ELF-1 (cell line): ENCODE measurements around the gene MSANTD3.
"Not testable (repeated sequence)": the region's sequence is repeated elsewhere in the genome, so short reads cannot be mapped to it uniquely, and the experiment has no call there.

ENCODE experiments used
- DNase-seq: peaks from one replicate; pipeline ENCODE4 v3.0.0-alpha.2; 2016; ENCODE audit warnings: low read depth, low spot score

MSANTD3 gene, protein sequence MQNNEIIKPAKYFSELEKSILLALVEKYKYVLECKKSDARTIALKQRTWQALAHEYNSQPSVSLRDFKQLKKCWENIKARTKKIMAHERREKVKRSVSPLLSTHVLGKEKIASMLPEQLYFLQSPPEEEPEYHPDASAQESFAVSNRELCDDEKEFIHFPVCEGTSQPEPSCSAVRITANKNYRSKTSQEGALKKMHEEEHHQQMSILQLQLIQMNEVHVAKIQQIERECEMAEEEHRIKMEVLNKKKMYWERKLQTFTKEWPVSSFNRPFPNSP

DNA sequence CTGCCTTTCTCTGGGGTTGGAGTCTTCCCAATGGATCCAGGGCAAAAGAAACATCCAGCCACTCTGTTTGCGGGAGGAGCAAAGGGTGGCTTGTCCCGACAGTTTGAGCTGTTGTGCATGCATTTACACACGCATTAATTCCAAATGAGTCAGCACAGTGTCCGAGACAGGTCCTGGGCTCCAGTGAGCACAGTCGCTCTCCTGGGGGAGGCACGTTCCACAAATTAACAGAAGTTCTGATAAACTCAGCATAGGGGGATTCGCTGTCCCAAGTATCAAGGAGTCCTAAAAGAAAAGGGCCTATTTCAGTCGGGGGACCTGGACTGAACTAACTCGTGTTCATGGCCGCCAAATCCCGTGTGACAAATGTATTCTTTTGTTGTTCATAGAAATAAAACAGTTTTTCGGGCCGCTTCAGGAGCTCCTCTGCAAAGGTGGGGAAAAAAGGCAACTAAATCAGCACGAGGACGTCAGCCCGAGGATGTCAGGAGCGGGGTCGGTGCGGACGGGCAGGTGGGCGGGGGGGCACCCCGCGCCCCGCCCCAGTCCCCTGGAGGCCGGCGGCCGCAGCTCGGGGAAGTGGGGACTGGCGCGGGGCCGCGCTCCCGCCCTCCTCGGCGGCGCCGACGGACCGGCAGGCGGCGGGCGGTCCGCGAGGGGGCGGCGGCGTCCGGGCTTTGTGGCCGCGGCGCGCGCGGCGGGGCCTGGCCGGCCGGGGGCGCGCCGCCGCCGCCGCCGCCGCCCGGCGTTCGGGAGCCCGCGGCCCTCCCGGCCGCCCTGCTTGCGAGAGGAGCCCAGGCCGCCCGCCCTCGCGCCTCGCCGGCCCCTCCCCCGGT lies at the start of gene MSANTD3:
Gene MSANTD3 (plus strand): TSS at position 614 of the 836 bp plus-strand sequence. CDS start 14,796 bp downstream, outside the sequence.
- DNase-seq, result peak; percentile 68

DNA sequence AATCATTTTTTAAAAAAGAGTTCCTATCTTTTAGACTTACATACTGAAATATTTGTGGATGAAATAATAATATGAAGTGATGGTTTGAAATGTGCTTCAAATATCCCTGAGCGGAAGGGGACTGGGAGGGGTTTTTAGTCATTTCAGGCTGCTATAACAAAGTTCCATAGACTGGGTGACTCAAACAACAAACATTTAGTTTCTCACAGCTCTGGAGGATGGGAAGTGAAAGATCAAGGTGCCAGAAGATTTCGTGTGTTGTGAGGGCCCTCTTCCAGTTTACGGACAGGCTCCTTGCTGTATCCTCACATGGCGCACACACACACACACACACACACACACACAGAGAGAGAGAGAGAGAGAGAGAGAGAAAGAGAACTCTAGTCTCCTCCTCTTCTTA lies 47.1 kb upstream of the MSANTD3 start:
- peak; percentile 23 for DNase-seq

DNA sequence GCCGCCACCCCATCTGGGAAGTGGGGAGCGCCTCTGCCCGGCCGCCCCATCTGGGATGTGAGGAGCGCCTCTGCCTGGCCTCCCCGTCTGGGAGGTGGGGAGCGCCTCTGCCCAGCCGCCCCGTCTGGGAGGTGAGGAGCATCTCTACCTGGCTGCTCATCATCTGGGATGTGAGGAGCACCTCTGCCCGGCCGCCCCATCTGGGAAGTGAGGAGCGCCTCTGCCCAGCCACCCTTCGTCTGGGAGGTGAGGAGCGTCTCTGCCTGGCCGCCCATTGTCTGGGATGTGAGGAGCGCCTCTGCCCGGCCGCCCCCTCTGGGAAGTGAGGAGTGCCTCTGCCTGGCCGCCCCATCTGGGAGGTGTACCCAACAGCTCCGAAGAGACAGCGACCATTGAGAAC lies 34.0 kb upstream of the MSANTD3 start:
- DNase-seq, result not testable (repeated sequence)

DNA sequence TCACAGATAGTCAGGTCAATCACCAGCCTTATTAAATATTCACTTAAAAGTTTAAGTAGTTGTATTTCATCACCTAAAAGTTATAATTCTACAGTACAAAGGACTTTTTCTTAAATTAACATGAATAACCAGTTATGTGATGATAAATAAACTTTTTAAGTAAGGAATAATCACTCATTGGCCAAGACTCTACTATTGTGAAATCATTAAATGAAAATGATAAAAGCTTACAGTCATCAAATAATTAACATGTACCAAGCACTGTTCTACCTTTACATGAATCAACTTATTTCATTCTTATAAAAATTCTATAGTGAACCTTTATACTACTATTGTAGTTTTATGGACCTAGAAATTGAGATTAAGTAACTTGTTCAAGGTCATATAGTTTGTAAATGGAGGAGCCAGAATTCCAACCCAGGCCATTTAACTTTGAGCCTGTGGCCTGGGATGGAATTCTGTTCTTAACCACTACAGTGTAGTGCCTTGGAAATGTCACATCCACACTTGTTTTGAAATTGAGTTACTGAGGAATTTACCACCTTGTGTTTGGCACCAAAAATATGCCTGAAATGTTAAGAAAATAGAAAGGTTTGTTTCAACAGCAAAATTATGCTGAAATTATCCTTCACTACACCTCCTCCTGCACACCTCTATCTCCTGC lies 32.8 kb upstream of the MSANTD3 start:
- DNase-seq, result no peak

DNA sequence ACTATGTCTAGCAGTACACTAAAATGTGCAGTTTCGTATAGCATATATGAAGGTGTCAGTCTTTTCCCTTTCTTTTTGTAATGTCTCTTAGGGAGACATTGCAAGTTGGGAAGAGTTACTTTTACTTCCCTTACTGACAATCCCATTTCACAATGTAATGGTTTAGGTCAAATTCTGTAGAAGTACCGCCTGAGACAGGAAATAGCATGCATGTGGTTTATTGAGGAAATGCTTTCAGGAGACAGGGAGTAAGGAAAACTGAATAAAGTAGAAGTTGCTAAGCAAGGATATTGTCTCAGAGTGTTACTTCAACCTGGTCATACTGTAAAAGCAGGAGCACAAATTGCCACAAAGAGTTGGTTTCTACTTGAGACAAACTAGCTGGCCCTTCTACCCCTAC lies 32.1 kb upstream of the MSANTD3 start:
- no peak for DNase-seq

DNA sequence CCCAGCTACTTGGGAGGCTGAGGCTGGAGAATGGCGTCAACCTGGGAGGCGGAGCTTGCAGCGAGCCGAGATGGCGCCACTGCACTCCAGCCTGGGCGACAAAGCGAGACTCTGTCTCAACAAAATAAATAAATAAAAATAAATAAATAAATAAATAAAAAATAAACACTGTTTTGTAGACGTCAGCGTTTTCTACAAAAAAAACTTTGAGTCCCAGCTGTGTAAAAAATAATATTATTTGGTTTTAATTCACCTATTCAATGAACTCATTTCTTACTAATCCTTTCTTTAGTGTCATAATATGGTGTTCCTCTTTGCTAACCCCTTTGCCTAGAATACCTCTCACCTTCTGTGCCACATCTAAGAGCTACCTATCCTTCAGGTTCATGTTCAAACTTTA lies 30.2 kb upstream of the MSANTD3 start:
- no peak for DNase-seq

DNA sequence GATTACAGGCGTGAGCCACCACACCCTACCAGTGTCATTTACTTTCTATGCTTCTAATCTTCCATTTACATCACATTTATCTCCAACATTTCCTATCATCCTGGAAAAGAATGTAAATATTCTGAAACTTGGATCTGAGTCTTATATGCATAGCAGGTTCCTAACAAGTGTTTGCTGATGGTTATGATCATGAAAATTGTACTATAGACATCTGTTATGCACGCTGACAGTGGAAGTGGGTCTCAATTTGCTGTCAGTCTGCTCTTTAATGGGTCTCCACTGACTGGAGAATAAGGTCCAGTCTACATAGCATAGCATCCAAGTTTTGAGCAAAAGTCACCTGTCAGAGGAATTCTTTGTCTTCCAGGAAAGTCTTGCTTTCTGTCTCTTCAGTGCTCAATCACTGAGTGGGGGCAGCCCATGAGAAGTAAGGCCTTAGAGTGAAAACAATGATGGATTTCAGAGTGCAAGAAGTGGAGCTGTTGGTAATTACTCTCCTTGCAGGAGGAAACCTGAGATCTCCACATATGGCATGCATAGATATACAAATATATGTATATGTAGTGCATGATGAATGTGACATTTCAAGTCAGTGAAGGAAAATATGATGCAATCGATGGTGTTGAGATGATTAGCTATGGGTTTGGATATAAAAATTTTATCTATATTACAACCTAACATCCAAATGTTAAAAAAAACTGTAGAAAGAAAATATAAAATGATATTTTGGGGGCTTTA lies 29.2 kb upstream of the MSANTD3 start:
- no peak for DNase-seq

DNA sequence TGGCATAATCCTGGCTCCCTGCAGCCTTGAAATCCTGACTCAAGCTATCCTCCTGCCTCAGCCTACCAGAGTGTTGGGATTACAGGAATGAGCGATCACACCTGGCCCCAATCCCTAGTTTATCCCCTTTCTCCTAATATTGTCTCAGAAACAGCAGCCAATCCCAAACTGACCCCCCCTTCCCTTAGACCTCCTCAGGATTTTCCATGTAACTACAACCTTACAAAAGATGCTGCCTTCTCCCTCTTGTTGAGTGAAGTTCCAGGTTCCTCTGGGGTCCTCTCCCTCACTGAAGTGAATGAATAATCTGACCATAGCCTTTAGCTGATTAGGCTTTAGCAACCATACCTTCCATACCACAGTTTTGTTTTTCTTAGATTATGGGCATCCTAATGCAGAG lies 25.9 kb upstream of the MSANTD3 start:
- no peak for DNase-seq

DNA sequence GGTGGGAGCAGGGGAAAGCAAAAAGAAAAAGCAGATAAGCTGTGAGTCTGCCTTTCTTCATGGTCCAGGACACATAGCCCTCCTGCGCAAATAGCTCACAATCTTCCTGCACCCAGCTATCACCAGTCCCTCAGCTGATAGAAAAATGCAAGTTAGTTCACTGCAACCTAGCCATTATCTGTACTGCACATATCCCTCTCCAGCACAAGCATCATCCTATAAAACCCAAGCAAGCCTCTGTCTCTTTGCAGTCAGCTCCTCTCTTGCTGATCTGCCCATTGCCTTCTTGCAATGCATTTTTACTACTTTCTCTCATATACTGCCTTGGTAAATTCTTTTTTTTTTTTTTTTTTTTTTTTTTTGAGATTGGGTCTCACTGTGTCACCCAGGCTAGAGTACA lies 20.0 kb upstream of the MSANTD3 start:
- DNase-seq, result no peak

DNA sequence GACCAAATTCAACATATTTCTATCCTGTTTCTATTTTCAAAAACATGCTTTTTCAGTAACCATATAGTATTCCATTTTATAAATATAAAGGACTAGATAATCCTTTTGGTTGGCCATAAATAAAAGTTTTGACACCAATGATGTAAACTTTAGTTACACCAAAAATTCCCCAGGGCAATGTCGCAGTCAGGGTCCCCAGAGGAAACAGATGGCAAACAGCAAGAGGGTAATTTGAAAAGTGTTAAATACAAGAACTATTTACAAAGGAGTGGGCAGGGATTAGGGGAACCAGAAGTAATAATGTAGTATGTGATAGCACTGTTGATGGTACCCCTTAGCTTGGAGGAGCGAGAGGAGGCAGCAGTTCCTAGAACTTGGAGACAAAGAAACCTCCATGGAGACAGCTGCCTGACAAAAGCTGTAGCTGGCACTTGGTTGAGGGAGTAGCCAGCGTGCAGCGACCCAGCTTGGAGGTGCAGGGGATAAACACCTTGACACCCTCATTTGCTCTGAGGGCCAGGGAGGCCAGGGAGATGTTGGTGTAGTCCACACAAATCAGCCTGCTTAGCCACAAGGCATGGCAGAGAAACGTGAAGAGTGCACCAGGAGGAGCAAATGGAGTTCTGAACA lies 18.3 kb upstream of the MSANTD3 start:
- DNase-seq, result no peak

DNA sequence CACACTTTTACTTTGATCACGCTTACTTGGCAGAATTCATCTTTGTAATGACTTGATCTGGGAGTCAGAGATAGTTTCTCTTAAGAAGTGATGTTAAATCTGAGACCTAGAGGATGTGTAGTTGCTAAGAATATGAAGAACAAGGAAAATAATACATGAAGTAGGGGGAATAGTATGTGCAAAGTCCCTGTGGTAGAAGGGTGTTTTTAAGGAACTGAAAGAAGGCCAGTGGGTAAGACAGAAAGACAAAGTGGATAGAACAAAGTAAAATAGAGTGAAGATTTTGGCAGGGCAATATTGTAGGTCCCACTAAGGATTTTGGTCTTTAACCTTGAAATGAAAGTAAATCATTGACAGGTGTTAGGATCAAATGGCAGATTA lies 17.8 kb upstream of the MSANTD3 start:
- no peak for DNase-seq

DNA sequence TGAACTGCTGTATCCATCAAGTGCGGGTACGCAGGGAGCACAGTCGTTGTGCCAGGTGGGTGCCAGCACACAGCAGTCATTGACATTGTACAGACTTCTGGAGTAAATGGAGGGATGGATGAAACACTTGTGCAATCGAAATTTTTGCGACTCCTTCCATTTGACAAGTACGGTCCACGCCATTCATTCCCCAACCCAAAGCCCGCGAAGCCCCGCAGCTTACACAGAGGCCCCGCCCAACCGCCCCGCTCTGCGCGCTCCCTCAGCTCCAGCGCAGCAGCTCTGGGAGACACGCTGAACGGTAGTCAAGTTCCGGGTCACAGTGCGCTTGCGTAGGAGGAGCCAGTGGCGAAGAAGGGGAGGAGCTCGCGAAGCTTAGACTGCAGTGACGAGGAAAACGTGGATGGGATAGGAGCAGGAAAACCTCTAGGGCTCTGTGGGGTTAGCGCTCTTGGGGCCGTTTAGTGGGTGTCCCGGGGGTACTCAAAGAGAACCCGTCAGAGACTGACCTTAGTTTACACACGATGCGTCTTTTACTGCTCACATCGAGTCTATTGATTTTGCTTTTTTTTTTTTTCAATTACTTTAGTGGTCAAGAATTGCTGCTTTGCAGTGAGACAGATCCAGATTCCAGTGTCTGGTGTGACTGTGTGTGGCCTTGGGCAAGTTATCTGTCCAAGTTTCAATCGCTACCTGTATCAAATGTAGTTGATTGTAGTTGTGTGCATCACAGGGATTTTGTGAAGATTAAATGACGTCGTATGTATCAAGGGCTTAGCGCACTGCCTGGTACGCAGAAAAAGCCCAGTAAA lies 15.3 kb upstream of the MSANTD3 start:
- DNase-seq, result peak; percentile 94

DNA sequence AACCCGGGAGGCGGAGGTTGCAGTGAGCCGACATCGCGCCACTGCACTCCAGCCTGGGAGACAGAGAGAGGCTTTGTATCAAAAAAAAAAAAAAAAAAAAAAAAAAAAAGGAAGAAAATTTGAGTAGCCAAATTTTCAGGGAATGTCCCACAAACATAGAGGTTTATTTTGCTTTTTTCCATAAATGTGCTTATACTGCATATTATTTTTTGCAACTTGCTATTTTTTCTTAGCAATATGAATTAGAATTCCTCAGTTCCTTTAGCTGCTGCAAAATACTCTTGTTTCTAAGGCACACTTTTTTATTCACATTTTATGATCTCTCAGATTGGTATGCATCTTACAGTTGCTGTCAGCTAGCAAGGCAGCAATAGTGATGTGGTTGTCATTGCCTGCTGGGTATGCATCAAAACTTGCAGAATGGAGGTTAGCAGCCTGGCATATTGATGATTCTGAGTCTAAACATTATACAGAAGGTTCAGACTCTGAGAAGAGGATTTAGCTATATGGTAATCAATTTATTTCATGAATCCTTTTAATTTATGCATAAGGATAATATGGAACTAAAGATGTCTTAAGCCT lies 13.0 kb upstream of the MSANTD3 start:
- no peak for DNase-seq

DNA sequence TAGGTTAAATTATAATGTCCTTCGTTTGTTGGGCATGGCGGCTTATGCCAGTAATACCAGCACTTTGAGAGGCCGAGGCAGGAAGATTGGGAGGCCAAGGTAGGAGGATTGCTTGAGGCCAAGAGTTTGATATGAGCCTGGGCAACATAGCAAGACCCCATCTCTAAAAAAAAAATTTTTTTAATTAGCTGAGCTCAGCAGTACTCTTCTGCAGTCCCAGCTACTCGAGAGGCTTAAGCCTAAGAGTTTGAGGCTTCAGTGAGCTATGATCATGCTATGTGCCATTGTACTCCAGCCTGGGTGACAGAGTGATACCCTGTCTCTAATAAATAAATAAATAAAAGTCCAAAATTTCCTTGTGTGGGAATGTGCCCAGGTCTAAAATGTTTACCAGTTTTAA lies 9.1 kb upstream of the MSANTD3 start:
- DNase-seq, result no peak

DNA sequence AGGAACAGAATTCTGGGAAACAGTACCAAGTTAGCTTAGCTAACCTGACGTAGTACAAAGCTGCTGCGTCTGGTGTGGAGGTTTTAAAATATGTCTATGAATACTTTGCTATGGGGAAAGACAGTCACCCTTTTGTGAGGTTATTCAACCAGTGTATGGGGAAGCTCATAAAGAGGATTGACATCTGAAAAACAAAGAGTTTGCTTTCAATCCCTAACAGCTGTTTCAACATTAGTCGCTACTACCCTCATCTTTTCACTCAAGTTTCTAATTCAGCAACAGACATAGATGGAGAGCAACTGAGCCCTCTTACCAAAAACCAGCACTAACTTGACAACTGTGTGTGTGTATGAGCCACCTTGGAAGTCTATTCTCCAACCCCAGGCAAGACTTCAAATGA lies 7.8 kb upstream of the MSANTD3 start:
- no peak for DNase-seq

DNA sequence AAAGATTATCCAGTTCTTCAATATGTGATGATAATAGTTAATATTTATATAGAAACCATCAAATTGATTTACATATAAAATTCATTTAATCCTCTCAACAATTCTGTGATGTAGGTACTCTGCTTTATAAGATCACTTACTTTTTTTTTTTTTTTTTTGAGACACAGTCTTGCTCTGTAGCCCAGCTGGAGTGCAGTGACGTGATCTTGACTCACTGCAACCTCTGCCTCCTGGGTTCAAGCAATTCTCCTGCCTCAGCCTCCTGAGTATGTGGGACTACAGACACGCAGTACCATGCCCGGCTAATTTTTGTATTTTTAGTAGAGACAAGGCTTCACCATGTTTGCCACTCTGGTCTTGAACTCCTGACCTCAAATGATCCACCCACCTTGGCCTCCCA lies 5.8 kb upstream of the MSANTD3 start:
- DNase-seq, result not testable (repeated sequence)

DNA sequence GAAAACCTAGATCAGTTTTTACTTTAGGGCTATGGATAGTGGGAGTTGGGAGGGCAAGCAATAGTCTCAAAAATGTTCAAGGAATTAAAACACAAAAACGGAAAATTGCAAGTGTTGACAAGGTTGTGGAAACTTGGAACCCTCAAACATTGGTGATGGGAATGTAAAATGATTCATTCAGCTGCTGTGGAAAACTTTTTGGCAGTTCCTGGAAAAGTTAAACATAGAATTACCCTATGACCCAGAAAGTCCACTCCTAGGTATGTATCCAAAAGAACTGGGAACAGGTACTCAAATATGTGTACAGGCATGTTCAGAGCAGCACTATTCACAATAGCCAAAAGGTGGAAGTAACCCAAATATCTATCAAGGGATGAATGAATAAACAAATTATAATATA lies 1.2 kb upstream of the MSANTD3 start:
- DNase-seq, result no peak

DNA sequence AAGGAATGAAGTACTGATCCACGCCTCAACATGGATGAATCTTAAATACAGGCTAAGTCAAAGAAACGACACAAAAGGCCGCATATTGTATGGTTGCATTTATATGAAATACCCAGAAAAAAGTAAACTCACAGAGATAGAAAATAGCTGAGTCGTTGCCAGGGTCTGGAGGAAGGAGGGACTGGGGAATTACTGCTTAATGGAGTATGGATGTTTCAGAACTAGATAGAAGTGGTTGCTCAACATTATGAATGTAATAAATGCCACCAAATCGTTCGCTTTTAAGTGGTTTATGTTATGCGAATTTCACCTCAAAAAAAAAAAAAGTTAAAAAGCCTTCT lies 784 bp upstream of the MSANTD3 start:
- no peak for DNase-seq

DNA sequence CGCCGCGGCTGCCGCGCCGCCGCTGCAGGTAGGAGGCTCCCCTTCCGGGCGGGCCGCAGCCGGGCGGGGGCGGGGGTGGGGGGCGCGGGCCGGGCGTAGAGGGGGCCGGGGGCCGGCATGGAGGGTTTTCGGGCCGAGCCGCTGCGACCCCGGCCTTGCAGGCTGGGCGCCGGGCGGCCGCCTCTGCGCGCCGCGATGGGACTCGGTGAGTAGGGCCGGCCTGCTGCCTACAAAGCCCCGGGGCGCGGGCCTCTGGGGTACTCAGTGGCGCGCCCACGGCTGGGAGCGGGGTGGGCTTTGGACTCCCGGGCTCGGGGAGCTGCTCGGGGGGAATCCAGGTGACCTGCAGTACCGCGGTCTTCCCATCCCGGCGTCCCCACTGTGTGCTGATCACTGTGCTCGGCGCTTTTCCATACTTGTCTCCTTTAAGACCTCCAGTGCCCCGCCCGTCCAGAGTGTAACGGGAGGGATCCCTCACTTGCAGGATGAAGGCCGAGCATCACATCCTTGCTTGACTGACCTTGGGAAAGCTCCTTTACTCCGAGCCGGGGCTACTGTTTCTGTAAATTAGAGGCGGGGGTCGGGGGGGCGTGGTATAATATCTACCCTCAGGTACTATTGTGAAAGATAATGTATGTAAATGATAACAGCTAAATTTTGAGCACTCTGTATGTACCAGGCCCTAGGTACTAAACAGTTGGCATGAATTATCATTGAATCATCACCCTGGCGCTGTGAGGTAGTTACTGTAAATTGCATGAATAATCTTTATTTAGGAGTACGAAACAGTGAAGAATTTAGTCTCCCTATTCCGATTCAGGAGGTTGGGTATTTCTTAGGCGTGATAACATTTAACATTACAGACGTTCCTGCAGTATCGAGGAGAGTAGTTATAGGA lies 672 bp downstream of the MSANTD3 start:
- peak; percentile 71 for DNase-seq
